Measurements from ENCODE around the gene RNF7.
"Not testable (repeated sequence)": the region's sequence is repeated elsewhere in the genome, so short reads cannot be mapped to it uniquely, and the experiment has no call there.

The RNF7 gene

DNA sequence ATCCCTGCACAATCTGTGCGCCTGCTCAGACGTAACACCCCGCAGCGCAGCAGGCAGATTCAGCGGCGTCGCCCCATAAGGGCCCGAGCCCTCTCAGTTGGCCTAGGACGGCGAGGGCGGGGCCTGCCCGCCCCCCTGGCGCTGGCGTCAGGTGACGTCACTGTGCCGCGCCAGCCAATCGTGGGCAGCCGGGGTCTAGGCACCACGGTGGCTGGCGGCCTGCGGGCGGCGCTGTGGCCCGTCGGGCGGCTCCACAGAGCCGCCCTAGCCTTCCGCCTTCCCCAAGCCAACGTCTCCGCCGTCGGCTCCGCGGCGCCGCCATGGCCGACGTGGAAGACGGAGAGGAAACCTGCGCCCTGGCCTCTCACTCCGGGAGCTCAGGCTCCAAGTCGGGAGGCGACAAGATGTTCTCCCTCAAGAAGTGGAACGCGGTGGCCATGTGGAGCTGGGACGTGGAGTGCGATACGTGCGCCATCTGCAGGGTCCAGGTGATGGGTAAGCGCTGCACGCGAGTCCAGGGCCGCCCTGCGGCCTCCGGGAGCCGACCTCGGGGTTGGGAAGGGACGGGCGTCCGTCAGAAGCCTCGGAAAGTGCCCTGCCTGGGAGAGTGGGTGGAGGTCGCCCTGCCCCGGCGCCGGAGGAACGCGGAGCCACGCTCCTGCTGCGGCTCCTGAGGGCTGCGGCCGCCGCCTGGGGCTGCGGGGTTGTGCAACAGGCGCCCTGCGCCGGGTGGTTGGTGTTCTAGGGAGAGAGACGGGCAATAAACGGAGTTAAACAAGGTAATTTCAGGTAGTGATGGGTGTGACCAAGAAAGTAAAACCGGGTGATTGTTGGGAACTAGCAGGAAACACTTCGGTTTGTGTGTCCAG is at the start of gene RNF7:
RNF7 (plus strand) TSS at position 277 of the 869 bp plus-strand sequence; CDS start at position 321, 44 bp downstream.
- DNase-seq = peak; percentile 70 to 97 (median 91)

DNA sequence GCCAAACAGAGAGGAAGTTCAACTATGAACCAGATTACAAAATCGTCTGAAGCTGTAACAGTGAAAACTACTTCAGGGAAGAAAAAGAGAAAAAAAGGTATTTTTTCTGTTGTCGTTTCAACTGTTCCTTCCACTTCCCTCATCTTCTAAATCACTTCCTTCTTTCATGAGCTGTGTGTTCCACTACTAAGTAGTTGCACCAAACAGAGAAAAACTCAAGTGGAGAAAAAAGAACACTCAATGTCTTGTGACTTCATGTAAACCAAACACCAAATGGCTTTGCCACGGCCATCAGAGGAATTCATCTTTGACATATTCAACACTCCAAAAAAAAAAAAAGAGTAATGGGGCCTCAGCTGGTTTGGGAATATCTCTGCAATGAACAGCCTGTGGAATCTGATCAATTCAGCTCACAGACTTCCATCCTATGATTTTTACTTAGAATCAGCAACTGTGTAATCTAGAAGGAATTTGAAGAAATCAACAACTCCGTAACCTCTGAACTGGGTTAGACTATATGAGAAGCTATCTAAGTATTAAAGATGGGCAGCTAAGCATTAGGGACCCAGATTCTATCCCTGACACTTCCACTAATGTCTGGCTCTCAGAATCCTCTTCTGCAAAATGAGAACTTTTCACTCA is 47.5 kb upstream of the RNF7 start:
- no peak for DNase-seq

DNA sequence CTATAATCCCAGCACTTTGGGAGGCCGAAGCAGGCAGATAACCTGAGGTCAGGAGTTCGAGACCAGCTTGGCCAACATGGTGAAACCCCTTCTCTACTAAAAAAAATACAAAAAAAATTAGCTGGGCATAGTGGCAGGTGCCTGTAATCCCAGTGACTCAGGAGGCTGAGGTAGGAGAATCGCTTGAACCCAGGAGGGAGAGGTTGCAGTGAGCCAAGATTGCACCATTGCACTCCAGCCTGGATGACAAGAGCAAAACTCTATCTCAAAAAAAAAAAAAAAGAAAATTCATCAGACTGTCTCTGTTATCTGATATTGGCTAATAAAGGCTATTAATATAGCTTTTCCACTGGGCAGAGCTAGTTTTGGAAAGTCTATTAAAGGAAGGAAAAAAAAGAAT is 46.6 kb upstream of the RNF7 start:
- DNase-seq = not testable (repeated sequence)

DNA sequence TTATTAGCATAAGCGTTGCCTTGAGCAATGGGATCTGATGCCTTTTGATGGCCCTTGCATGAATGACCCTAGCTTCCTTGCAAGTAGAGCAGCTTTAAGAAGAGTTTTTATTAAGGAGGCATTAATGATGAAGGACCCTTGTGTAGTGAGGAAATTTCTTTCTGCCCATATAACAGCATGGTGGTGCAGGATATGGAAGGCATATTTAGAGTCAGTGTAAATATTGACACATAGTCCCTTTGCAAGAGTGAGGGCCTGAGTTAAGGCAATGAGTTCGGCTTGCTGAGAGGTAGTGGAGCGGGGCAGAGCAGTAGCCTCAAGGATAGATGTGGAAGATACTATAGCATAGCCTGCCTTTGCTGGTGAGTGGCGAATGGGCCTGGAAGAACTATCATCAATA is 45.1 kb upstream of the RNF7 start:
- not testable (repeated sequence) for DNase-seq

DNA sequence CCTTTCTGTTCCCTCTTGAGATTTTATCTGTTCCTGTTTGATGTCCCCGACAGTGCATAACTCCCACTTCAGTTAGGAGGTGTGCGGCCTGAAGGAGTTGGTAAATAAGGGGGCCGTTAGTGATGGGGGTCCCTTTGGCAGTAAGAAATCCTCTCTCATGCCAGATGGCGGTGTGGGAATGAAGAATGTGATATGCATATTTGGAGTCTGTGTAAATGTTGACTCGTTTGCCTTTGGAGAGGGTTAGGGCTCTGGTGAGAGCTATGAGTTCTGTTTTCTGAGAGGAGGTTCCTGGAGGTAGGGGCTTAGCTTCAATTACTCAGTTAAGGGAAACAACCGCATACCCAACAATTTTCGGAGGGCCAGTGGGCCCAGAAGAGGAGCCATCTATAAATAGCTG is 38.8 kb upstream of the RNF7 start:
- DNase-seq = no peak

DNA sequence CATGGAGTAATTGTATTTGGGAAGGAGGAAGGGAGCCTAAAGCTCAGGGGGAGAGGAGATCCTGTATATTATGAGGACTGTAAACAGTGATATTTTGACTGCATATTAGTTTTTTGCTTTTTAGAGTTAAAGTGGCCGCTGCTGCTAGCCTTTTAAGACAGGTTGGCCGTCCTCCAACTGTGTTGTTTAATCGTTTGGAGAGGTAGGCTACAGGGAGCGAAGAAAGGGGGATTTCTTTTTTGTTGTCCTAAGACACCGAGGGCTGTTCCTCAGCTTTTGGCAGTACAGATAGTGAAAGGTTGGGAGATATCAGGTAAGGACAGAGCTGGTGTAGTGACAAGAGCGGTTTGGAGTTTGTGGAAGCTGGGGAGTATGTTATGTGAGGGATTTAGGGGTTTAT is 38.2 kb upstream of the RNF7 start:
- DNase-seq = no peak

DNA sequence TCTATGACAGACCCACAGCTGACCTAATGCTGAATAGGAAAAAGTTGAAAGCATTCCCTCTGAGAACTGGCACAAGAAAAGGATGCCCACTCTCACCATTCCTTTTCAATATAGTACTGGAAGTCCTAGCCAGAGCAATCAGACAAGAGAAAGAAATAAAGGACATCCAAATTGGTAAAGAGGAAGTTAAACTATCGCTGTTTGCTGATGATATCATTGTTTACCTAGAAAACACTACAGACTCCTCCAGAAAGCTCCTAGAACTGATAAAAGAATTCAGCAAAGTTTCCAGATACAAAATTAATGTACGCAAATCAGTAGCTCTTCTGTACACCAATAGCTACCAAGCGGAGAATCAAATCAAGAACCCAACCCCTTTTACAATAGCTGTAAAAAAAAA is 34.7 kb upstream of the RNF7 start:
- not testable (repeated sequence) for DNase-seq

DNA sequence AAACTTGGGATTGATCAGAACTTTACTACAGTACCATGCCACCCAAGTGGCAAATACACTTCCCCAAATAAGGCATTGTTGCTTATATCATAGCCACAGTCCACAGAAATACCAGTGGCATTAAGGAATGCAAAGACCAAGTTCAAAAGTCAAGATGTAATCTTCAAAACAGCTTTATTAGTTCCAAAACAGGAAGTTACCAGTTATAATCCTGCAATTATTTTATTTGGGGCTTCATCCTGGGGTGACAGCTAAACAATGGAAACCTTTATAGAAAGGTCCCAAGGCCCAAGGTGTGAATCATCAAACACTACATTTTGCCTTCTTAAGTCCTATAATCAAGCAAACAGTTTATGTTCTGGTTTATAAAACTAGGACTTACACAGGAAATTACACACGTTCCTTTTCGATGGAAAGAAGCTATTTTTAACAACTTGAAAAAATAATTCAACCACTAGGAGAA is 30.3 kb upstream of the RNF7 start:
- DNase-seq = no peak

DNA sequence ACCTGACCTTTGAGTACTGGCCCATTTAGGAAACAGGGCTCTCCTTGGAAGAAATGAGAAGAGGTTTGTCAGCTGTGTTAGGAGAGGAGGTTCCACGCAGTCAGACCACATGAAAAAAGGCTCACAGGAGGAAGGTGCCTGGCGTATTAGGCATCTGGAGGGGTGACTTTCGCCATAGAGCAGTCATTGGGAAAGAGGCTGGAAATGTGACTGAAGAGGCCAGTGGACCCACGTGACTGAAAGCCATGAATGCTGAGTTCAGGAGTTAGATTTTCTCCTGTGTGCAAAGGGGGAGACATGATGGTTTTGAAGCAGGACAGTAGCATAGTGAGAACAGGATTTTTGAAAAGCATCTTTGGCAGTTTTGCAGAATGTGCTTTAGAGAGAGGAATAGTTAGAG is 29.7 kb upstream of the RNF7 start:
- DNase-seq = no peak

DNA sequence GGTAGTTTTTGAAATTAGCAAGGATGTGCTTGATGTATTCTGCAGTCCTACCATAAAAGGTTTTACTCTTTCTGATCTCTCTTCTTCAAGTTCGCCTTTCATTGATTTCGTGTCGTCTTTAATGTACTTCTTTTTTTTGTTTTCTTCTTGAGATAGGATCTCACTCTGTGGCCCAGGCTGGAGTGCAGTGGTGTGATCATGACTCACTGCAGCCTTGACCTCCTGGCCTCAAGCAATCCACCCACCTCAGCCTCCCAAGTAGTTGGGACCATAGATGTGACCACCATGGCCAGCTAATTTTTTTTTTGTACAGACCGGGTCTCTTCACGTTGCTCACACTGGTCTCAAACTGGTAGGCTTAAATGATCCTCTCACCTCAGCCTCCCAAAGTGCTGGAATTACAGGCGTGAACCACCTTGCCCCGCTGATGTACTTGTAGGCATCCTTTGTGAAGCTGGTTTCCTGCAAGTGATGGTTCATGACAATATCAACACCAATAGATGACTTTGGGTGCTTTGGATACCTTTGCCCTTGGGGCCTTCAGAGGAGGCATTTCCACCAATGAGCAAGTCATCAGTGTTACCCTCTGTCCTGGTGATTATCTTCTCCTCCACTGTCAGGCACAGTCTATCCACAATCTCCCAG is 28.9 kb upstream of the RNF7 start:
- no peak for DNase-seq

DNA sequence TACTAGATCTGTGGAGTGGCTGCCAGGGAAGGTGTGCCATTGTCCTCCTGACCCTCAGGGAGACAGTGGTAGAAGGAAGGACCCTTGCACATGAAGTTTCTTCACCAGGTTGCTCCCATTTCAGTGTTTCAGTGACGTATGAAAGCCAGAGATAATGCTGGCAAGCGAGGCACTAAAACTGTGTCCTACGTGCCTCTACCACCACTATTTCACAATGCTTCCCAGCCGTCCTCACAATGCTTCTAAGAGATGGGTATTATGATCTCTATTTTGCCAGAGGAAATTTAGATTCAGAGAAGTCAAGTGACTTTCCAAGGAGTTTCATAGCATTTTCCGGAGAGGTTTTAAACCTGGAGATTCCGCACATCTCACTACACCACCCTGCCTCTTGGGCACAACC is 28.0 kb upstream of the RNF7 start:
- DNase-seq = no peak

DNA sequence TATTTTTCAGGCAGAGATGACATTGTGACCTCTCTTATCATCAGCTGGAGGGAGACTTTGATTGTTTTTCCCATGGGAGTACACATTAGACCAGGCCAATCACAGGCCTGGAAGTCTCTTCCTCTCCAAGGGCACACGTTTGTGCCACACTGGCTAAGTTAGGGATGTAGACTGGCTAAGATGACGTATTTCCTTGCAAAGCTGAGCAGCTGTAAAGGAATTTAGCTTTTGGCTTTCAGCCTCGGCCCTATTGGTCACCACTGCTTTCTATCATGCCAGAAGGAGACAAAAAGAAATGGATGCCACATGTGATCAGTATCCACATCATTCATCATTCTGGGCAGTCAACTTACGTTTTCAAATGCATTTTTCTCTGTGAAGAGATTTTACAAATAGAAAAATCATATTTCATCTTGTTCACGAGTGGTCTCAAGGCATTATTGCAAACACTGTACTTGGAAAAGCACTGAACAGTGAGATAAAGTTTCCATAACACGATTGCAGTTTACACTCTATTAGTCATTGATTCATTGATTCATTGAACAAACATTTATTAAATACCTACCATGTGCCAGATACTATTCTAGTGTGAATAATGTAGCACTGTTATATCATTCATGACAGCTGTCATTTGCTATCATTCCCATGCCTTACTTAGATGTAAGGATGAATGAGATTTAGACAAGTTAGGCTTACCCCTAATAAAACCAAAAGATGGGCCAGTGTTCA is 27.0 kb upstream of the RNF7 start:
- no peak for DNase-seq

DNA sequence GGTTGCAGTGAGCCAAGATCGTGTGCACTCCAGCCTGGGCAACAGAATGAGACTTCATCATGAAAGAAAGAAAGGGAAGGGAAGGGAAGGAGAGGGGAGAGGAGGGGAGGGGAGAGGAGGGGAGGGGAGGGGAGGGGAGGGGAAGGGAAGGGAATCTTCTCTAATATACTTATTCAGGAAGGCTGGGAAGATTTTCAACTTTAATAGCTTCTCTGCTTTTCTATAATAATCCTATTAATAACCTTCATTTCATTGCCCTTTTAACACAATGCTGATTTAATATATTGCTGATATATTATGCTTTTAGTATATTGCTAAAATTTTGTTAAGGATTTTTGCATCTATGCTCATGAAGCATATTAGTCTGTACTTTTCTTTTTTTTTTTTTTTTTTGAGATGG is 23.4 kb upstream of the RNF7 start:
- no peak for DNase-seq

DNA sequence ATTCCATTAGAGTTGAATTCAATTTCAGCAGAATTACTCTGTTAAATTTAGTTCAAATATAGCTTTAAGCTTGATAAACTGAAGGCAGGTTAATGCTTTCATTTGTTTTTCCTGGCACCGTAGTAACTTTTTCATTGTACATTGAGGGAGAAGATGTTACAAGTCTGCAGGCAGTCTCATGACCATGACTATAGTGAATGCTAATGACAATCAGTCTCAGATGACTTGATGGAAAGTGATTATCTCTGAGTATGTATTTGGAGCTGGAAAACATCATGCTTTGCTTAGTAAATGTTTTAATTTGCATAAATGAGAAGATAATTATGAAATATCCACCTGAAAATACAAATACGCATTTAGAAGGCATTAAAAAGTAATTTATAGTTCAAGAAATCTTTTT is 16.0 kb upstream of the RNF7 start:
- no peak for DNase-seq

DNA sequence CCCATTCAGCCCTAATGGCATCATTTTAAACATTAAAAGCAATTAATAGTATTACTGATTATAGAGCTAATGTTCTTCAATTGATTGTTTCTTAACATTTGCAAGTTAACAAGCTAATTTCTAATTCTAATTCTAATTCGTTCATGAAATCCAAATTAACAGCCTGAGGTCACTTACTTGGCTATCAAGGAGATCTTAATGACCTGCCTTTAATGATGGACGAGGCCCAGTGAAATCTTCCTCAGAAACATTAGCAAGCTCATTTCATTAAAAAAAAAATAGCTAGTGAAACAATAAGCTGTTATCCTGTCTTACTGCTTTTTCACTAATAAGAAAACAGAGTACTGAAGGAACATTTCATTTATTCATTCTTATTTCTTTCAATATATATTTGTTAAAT is 15.4 kb upstream of the RNF7 start:
- DNase-seq = no peak

DNA sequence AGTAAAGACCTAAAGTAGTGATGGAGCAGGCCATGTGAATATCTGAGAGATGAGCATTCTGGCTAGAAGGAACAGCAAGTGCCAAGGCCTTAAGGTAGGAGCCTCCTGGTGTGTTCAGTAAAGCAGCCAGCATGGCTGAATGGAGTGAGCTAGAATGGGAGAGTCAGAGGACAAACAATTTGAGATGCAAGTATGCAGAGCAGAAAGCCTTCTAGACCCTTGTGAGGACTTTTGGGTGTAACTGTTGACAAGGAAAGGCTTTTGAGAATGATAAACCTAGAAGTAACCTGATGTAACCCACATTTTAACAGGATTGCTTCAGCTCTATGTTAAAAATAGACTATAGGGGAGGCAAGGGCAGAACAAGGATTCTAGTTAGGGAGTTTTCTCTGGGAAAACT is 14.8 kb upstream of the RNF7 start:
- DNase-seq = no peak

DNA sequence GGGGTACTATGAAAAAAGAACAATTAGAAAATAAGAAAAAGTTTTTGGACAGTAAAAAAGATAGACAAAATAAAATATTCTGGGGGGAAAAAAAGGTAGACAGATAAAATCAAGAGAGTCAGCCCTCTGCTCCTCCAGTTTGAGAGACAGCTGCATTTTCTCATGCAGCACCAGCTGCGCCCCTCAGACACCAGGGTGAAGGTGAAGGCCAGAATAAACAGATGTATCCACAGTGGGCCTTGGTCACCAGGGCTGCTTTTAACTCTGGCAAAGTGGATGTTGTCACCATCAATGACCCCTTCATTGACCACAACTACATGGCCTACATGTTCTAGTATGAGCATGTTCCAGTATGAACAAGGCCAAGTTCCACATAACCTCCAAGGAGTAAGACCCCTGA is 13.9 kb upstream of the RNF7 start:
- no peak for DNase-seq

DNA sequence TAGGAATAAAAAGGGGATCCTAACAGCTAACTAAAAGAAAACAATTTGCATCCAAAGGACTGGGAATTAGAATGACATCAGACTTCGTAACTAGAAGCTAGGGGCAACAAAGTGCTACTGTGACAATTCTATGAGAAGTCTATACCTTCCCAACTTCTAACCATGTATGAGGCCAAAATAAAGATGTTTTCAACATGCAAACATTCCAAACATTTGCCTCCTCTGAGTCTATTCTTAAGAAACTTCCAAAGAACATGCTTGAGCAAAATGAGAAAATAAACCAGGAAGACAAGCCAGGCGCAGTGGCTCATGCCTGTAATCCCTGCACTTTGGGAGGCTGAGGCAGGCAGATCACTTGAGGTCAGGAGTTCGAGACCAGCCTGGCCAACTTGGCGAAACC is 13.1 kb upstream of the RNF7 start:
- no peak for DNase-seq

DNA sequence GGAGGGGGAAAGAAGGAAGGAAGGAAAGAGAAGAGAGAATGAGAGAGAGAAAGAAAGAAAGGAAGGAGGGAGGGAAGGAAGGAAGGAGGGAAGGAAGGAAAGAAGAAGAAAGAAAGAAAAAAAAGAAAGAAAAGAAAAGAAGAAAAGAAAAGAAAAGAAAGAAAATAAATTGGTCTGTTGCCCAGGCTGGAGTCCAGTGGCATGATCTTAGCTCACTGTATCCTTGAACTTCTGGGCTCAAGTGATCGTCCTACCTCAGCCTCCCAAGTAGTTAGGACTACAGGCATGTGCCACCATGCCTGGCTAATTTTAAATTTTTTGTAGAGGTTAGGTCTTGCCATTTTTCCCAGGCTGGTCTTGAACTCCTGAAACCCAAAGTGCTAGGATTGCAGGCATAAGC is 11.6 kb upstream of the RNF7 start:
- DNase-seq = no peak

DNA sequence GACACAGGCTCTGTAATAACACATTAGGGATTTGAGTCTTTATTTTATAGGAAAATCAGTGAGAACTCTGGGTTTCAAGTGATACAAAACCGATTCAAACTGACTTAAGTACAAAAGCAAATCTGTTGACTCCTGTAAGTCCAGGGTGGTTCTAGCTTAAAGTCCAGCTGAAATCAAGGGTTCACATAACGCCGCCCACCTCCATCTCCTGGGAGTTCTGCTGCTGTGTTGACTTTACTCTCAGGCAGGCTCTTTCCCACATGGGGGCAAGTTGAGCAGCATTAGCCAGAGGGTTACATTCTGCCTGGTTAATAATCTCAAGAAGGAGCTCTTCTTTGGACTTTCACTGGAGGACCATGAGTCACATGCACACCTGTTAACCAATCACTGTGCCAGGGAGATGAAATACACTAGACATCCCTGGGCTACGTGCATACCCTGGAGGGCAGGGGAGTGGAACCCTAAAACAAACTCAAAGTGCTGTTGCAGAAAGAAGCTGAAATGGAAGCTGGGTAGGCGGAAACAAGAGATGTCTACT is 9.7 kb upstream of the RNF7 start:
- DNase-seq = no peak

DNA sequence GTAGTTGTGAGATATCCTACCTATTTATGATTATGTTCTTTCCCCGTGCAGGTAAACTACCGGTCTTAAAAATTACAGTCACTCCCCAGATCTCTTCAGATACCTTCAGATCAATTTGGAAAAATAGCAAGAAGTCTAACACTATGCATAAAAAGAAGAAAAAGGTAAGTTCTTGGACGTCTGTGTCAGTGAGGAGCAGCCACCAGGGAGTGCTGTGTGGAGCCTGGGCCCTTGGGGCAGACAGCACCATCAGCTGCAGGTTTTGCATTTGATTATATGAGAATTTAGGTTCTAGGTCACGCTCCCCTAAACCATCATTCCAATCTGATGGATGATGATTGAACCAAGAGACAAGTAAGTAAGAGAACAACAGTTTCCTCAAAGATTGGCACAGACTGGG is 8.9 kb upstream of the RNF7 start:
- no peak for DNase-seq

DNA sequence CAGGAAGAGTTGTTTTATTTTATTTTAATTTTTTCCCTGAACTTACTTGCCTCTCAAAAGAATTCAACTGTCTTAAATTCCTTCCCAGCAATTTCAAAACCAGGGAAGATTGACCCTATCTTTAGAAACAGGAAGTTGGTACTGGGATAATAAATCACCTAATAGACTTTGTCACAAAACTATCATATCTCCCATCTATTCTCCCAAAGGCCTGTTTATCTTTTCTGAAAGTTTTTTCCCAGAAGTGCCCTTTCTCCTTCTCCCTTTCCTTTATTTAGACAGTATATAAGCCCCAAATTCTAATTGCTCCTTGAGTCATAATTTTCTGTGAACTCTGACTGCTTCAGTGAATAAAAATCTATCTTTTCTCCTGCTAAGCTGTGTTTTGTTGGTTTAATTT is 2.9 kb upstream of the RNF7 start:
- DNase-seq = no peak

Data from hypothalamus (tissue), 51 donors.